BJ (cell line): Measurements from ENCODE around the gene NCOA1. TPM values are rescaled to one million over a fixed set of nuclear protein-coding genes. Genes with fewer than 3 reads are reported as not detected.

Experiments used
- CTCF ChIA-PET: fragments of 350-600 bp; formaldehyde crosslinking; extraction: SDS; loops from one replicate; lab custom pipeline; 2021; ENCODE audit warnings: antibody characterized with exemption, inconsistent platforms; lab: Yijun Ruan, JAX
- POLR2A ChIA-PET: fragments of 300-600 bp; sonication (Branson Sonifier 250); formaldehyde crosslinking; extraction: SDS; loops from one replicate; lab custom pipeline; 2021; ENCODE audit warnings: antibody characterized with exemption; lab: Charles Lee
- DNase-seq: peaks from one replicate; pipeline ENCODE4 v3.0.0-alpha.2; 2011; ENCODE audit warnings: low read depth
- H3K27me3 ChIP-seq: 2 replicates; pipeline ENCODE4 v1.6.0; 2011; ENCODE audit warnings: low read length; ENCODE audit not compliant: control insufficient read depth, insufficient read depth
- H3K36me3 ChIP-seq: 2 replicates; pipeline ENCODE4 v1.5.1; 2011; ENCODE audit warnings: low read length; ENCODE audit not compliant: control insufficient read depth, insufficient read depth
- H3K4me3 ChIP-seq: 2 replicates; pipeline ENCODE4 v1.5.1; 2011; ENCODE audit warnings: low read depth, mild to moderate bottlenecking, control low read depth, low read length
- CTCF ChIP-seq: IDR thresholded peaks from 2 replicates; pipeline ENCODE4 v1.5.1; 2011; ENCODE audit warnings: low read depth, mild to moderate bottlenecking, control low read depth, inconsistent platforms, low read length, moderate library complexity; ENCODE audit not compliant: insufficient read depth
- polyA minus RNA-seq: library from RNA; depleted of rRNA, polyadenylated mRNA; stranded (reverse); fragments of >200 nt; gene quantifications from 2 replicates; pipeline ENCODE4 v1.2.3, GENCODE V29; 2011; rRNA and poly(A)+ RNA removed
- polyA plus RNA-seq: library from polyadenylated mRNA; depleted of rRNA; stranded (reverse); fragments of >200 nt; gene quantifications from 2 replicates; pipeline ENCODE4 v1.2.3, GENCODE V29; 2011; rRNA removed

Gene NCOA1
- polyA plus RNA-seq (16.0 and 18.6 TPM in 2 replicates), polyA minus RNA-seq (27.0 and 27.6 TPM in 2 replicates)

- TF ChIP-seq CTCF, result peak; percentile 34; the same call in 1 of the 2 replicates
- POLR2A ChIA-PET, result no interaction called here
- DNase-seq, result peak; percentile 31
- H3K36me3 ChIP-seq, result no peaks in the 10 kb centered on the region
- H3K4me3 ChIP-seq, result peak within 1 kb of the TSS; percentile 84
- H3K27me3 ChIP-seq, result no peaks in the 10 kb centered on the region
- CTCF ChIA-PET, result interaction anchor here (0.8 to 1.5 kb wide), 3 partner anchors 200 to 337 kb away, joined by 3 to 8 read pairs (median 3); no protein-coding TSS in a partner anchor
Observed at GRCh38 chr2:24490690-24491541, at the start of gene NCOA1. Gene NCOA1 (plus strand): TSS chr2:24491254. CDS start chr2:24658678, 167,424 bp downstream.

GRCh38 chr2:24448797-24449196 lies 42.3 kb upstream of the NCOA1 start:
- Histone ChIP-seq H3K36me3 (no peaks in the 10 kb centered on the region), H3K4me3 (no peak overlapping the region), H3K27me3 (no peaks in the 10 kb centered on the region)
- TF ChIP-seq CTCF, result no peak
- DNase-seq, result no peak
- ChIA-PET CTCF (no interaction called here), POLR2A (no interaction called here)

DNA sequence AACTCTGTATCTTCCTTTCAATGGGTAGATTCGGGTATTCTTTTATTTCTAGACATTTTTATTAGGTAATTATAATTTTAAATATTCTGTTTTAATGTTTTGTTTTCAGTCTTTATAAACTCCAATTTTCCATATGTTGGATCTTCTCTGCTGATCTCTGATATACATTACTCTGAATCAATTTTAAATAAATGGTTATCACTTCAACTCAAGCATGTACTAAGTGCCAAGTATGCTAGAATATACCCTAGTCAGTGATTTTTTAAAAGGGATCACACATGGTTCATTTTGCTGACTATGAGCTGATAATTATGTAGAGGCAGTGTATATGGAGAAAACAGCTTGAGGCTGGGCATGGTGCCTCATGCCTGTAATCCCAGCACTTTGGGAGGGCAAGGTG lies 41.7 kb upstream of the NCOA1 start:
- CTCF ChIA-PET, result interaction anchor here (0.9 kb wide), 1 partner anchor 11 kb away, joined by 3 read pairs; no protein-coding TSS in a partner anchor
- POLR2A ChIA-PET, result no interaction called here
- no peak for TF ChIP-seq CTCF

GRCh38 chr2:24451805-24452501 lies 39.1 kb upstream of the NCOA1 start:
- POLR2A ChIA-PET, result no interaction called here
- Histone ChIP-seq H3K27me3 (no peaks in the 10 kb centered on the region), H3K4me3 (no peak overlapping the region), H3K36me3 (no peaks in the 10 kb centered on the region)
- no peak for DNase-seq
- TF ChIP-seq CTCF, result no peak
- CTCF ChIA-PET, result no interaction called here

More for the DNA sequence above, 41.7 kb upstream of the NCOA1 start:
- Histone ChIP-seq H3K4me3 (no peak overlapping the region), H3K27me3 (no peaks in the 10 kb centered on the region), H3K36me3 (no peaks in the 10 kb centered on the region)
- no peak for DNase-seq

DNA sequence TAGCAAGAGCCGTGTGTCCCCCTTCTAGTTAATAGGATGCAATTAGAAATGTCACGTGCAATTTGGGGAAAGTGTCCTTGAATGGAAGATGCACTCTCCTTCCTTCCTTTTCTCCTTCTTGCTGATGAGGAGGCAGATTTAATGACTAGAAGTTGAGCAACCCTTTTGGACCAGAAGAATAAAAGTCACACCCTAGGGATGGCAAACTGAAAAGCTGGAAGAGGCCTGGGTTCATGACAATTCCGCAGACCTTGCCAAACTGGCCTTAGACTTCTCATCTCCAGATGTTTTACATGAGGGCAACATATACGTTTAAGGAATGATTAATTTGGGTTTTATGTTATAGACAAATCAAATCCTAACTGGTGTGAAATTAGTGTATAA lies 38.6 kb upstream of the NCOA1 start:
- POLR2A ChIA-PET, result no interaction called here
- DNase-seq, result no peak
- CTCF ChIA-PET, result no interaction called here
- Histone ChIP-seq H3K27me3 (no peaks in the 10 kb centered on the region), H3K36me3 (no peaks in the 10 kb centered on the region), H3K4me3 (no peak overlapping the region)
- no peak for TF ChIP-seq CTCF
